Measurements from ENCODE around the gene SPAG16. TPM values are rescaled to one million over a fixed set of nuclear protein-coding genes. Genes with fewer than 3 reads are reported as not detected.
"Not testable (repeated sequence)": the region's sequence is repeated elsewhere in the genome, so short reads cannot be mapped to it uniquely, and the experiment has no call there.

Gene SPAG16
- total and polyA plus RNA-seq, 5 donors, result 19.9 to 28.7 (median 23.2) TPM

GRCh38 chr2:213958086-213958485 lies 673.8 kb downstream of the SPAG16 start:
- Histone ChIP-seq H3K9me3 (ENCODE audit: control insufficient read depth, low read length) (no peaks in the 10 kb centered on the region), H3K27me3 (ENCODE audit: control insufficient read depth, insufficient read depth) (no peaks in the 10 kb centered on the region), H3K27ac (ENCODE audit: low read length) (no peak overlapping the region), H3K4me1 (ENCODE audit: control insufficient read depth, insufficient read depth, low read length) (no peaks in the 10 kb centered on the region), H3K4me3 (ENCODE audit: low read length) (no peak overlapping the region)
- 82% methylated on average over 2 of the region's 2 CpGs for WGBS
- DNase-seq (no peak), ATAC-seq (no peak)
- intact Hi-C loops (cut with DNase I), result no loop called here

- Histone ChIP-seq H3K27me3 (ENCODE audit: control insufficient read depth, insufficient read depth) (no peaks in the 10 kb centered on the region), H3K4me1 (ENCODE audit: control insufficient read depth, insufficient read depth, low read length) (no peaks in the 10 kb centered on the region), H3K27ac (ENCODE audit: low read length) (no peak overlapping the region), H3K9me3 (ENCODE audit: control insufficient read depth, low read length) (no peaks in the 10 kb centered on the region), H3K4me3 (ENCODE audit: low read length) (no peak overlapping the region)
- intact Hi-C loops (cut with DNase I), result no loop called here
- no peak for ATAC-seq
- no peak for DNase-seq
- WGBS, result 89% methylated on average over 1 of the region's 1 CpG
These were observed 675.3 kb downstream of the SPAG16 start for GRCh38 chr2:213959589-213959988.

- no peaks in the 10 kb centered on the region for H3K27me3 ChIP-seq (ENCODE audit: control insufficient read depth, insufficient read depth)
- H3K27ac ChIP-seq (ENCODE audit: low read length), result no peak overlapping the region
- no peak for ATAC-seq
- intact Hi-C loops (cut with DNase I), result no loop called here
- no peaks in the 10 kb centered on the region for H3K9me3 ChIP-seq (ENCODE audit: control insufficient read depth, low read length)
- DNase-seq, result no peak
- no peak overlapping the region for H3K4me3 ChIP-seq (ENCODE audit: low read length)
- no peaks in the 10 kb centered on the region for H3K4me1 ChIP-seq (ENCODE audit: control insufficient read depth, insufficient read depth, low read length)
These were observed 687.3 kb downstream of the SPAG16 start for GRCh38 chr2:213971536-213971935.

GRCh38 chr2:213980883-213981282 lies 696.6 kb downstream of the SPAG16 start:
- DNase-seq (no peak), ATAC-seq (no peak)
- intact Hi-C loops (cut with DNase I), result no loop called here
- Histone ChIP-seq H3K4me3 (ENCODE audit: low read length) (no peak overlapping the region), H3K4me1 (ENCODE audit: control insufficient read depth, insufficient read depth, low read length) (no peaks in the 10 kb centered on the region), H3K27me3 (ENCODE audit: control insufficient read depth, insufficient read depth) (no peaks in the 10 kb centered on the region), H3K27ac (ENCODE audit: low read length) (no peak overlapping the region), H3K9me3 (ENCODE audit: control insufficient read depth, low read length) (no peaks in the 10 kb centered on the region)
- WGBS, result 54% methylated on average over 3 of the region's 3 CpGs

DNA sequence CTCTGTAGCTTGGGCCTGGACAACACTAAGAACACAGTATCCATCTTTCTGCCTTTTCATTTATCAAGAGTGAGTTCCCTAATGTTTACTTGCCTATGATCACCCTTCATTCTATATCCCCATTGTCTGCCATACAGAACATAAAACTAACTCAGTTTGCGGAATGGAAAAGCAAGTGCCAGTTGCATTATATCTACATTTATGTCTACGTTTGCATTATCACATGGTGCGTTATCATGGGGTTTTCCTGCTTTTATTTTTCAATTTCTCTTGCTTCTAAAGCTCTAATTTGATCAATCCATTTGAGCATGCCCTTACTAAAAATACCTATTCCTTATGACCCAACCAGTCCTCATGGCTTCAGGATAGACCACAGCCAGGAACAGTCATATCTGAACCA lies 704.9 kb downstream of the SPAG16 start:
- intact Hi-C loops (cut with DNase I), result no loop called here
- WGBS, result 82% methylated on average over 3 of the region's 3 CpGs
- no peak overlapping the region for H3K4me3 ChIP-seq (ENCODE audit: low read length)

GRCh38 chr2:213991453-213992108 lies 707.3 kb downstream of the SPAG16 start:
- Histone ChIP-seq H3K4me1 (ENCODE audit: control insufficient read depth, insufficient read depth, low read length) (no peaks in the 10 kb centered on the region), H3K27me3 (ENCODE audit: control insufficient read depth, insufficient read depth) (no peaks in the 10 kb centered on the region), H3K27ac (ENCODE audit: low read length) (no peak overlapping the region), H3K4me3 (ENCODE audit: low read length) (no peak overlapping the region), H3K9me3 (ENCODE audit: control insufficient read depth, low read length) (no peaks in the 10 kb centered on the region)
- 92% methylated on average over 5 of the region's 5 CpGs for WGBS
- ATAC-seq (no peak), DNase-seq (peak in 1 of 3 donors; percentile 14)
- intact Hi-C loops (cut with DNase I), result no loop called here

More for the DNA sequence above, 704.9 kb downstream of the SPAG16 start:
- Histone ChIP-seq H3K27me3 (ENCODE audit: control insufficient read depth, insufficient read depth) (no peaks in the 10 kb centered on the region), H3K27ac (ENCODE audit: low read length) (no peak overlapping the region), H3K9me3 (ENCODE audit: control insufficient read depth, low read length) (no peaks in the 10 kb centered on the region), H3K4me1 (ENCODE audit: control insufficient read depth, insufficient read depth, low read length) (no peaks in the 10 kb centered on the region)
- ATAC-seq, result no peak
- no peak for DNase-seq

DNA sequence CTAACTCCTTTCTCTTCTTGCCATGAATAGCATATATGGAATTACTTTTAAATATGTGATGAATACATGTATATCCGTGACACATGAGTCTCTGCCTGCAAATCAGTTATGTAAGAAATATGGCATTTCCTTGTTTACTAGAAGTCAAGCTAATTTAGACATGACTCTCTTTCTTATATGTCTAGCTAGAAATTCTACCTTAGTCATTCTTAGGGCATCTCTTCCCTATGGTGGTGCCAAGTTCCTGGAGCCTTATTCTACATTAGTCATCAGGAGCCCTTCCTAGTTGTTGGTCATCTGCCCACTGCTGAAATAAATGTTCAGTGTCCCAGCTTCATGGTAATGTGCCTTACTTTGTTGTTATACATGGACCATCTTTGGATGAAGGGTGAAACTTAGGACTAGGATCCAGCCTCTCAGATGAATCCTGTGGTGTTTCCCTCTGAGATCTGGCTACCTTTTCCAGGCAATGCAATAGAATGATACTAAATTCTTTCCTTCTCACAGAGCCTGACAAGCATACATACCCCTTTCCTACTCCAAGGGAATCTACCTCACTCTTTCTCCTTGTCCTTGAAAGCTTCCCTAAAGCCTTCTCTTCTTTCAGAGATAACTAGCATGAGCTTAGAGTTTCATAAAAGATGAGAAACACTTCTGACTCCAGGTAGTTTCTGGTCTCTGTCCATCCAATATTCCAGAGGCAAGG lies 711.3 kb downstream of the SPAG16 start:
- Histone ChIP-seq H3K9me3 (ENCODE audit: control insufficient read depth, low read length) (no peaks in the 10 kb centered on the region), H3K4me3 (ENCODE audit: low read length) (no peak overlapping the region), H3K27me3 (ENCODE audit: control insufficient read depth, insufficient read depth) (no peaks in the 10 kb centered on the region), H3K27ac (ENCODE audit: low read length) (no peak overlapping the region), H3K4me1 (ENCODE audit: control insufficient read depth, insufficient read depth, low read length) (no peaks in the 10 kb centered on the region)
- ATAC-seq, result no peak
- intact Hi-C loops (cut with DNase I), result no loop called here
- 77% methylated on average over 1 of the region's 1 CpG for WGBS
- DNase-seq, result no peak

GRCh38 chr2:213998976-213999375 lies 714.7 kb downstream of the SPAG16 start:
- H3K27me3 ChIP-seq (ENCODE audit: control insufficient read depth, insufficient read depth); H3K4me1 ChIP-seq (ENCODE audit: control insufficient read depth, insufficient read depth, low read length); H3K9me3 ChIP-seq (ENCODE audit: control insufficient read depth, low read length); ATAC-seq; DNase-seq; H3K27ac ChIP-seq (ENCODE audit: low read length); intact Hi-C loops (cut with DNase I); H3K4me3 ChIP-seq (ENCODE audit: low read length): not testable (repeated sequence)
- WGBS, result 55% methylated on average over 3 of the region's 3 CpGs

DNA sequence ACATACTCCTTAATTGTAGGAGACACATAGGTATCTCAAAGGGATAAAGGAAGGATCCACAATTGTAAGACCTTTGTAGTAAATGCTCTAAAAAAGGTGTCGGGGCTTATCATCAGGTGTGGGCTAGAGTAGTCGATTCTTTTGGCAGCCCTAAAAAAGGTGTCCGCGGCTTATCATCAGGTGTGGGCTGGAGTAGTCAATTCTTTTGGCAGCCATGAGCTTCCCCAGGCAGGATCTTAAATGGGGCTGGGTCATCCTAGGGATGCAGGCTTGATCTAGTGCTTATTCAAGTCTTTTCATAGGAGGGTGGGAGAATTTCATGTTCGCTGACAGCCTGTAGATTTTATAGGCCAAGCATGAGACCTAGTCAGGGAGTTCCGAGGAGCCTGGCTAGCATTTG lies 720.2 kb downstream of the SPAG16 start:
- DNase-seq (peak in 1 of 3 donors; percentile 14), ATAC-seq (no peak)
- Histone ChIP-seq H3K9me3 (ENCODE audit: control insufficient read depth, low read length) (no peaks in the 10 kb centered on the region), H3K4me1 (ENCODE audit: control insufficient read depth, insufficient read depth, low read length) (no peaks in the 10 kb centered on the region), H3K27me3 (ENCODE audit: control insufficient read depth, insufficient read depth) (no peaks in the 10 kb centered on the region), H3K4me3 (ENCODE audit: low read length) (no peak overlapping the region), H3K27ac (ENCODE audit: low read length) (no peak overlapping the region)
- 90% methylated on average over 6 of the region's 6 CpGs for WGBS
- intact Hi-C loops (cut with DNase I), result no loop called here

DNA sequence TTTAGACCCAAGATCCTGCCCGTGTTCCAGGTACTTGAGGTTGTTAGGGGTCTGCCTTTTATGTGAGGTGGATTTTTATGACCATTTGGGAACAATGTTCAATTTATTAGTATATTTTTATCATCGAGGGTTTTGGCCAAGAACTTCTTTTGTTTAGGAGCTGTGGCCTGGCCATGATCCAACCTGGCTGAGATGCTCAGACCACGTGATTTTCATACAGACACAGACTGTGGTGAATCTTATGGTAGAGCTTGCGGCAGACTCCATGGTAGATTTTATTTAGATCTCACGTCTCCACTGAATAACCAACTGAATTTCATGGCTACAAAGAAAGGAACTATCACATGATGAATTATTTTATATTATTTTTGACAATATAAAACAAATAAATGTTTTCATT lies 721.1 kb downstream of the SPAG16 start:
- Histone ChIP-seq H3K4me3 (ENCODE audit: low read length) (no peak overlapping the region), H3K9me3 (ENCODE audit: control insufficient read depth, low read length) (no peaks in the 10 kb centered on the region), H3K27ac (ENCODE audit: low read length) (no peak overlapping the region), H3K27me3 (ENCODE audit: control insufficient read depth, insufficient read depth) (no peaks in the 10 kb centered on the region), H3K4me1 (ENCODE audit: control insufficient read depth, insufficient read depth, low read length) (no peaks in the 10 kb centered on the region)
- ATAC-seq, result no peak
- 64% methylated on average over 5 of the region's 5 CpGs for whole genome bisulfite sequencing
- DNase-seq, result no peak
- intact Hi-C loops (cut with DNase I), result no loop called here

GRCh38 chr2:214006601-214007000 lies 722.3 kb downstream of the SPAG16 start:
- Histone ChIP-seq H3K9me3 (ENCODE audit: control insufficient read depth, low read length) (no peaks in the 10 kb centered on the region), H3K4me3 (ENCODE audit: low read length) (no peak overlapping the region), H3K27ac (ENCODE audit: low read length) (no peak overlapping the region), H3K4me1 (ENCODE audit: control insufficient read depth, insufficient read depth, low read length) (no peaks in the 10 kb centered on the region), H3K27me3 (ENCODE audit: control insufficient read depth, insufficient read depth) (no peaks in the 10 kb centered on the region)
- 60% methylated on average over 2 of the region's 2 CpGs for WGBS
- intact Hi-C loops (cut with DNase I), result no loop called here
- DNase-seq (no peak), ATAC-seq (no peak)

Data from right cardiac atrium (tissue), 5 donors.